Measurements from ENCODE around the gene CIAO1. TPM values are rescaled to one million over a fixed set of nuclear protein-coding genes. Genes with fewer than 3 reads are reported as not detected.

Gene CIAO1
- total and polyA plus RNA-seq, 2 of the 13 experiments (the other 11 are each of a cell fraction or from before 2014, with no cell fraction given): 99.3 to 120 TPM

GRCh38 chr2:96260387-96261260 lies 5.4 kb upstream of the CIAO1 start (continued):
- TF ChIP-seq MBNL3 (CRISPR knock-in tag; conservative IDR thresholded peaks at IDR 0.05) (no peak), ZBTB43 (CRISPR knock-in tag; conservative IDR thresholded peaks at IDR 0.05) (no peak; the same call in 1 of the 2 replicates), ZNF253 (CRISPR knock-in tag; IDR thresholded peaks at IDR 0.05; ENCODE audit: borderline replicate concordance) (no peak), GPBP1L1 (CRISPR knock-in tag; IDR thresholded peaks at IDR 0.05) (no peak), MEIS2 (CRISPR knock-in tag; IDR thresholded peaks at IDR 0.05) (no peak), CERS6 (CRISPR knock-in tag; IDR thresholded peaks at IDR 0.05) (no peak), SMARCC2 (IDR thresholded peaks at IDR 0.05) (no peak), ZNF33A (CRISPR knock-in tag; IDR thresholded peaks at IDR 0.05; ENCODE audit: borderline replicate concordance) (no peak; the same call in none of the 2 replicates), ZNF24 (IDR thresholded peaks at IDR 0.05) (no peak), SNRNP70 (IDR thresholded peaks at IDR 0.05; ENCODE audit: low read depth, low read length) (no peak), IRF2 (CRISPR knock-in tag; IDR thresholded peaks at IDR 0.05) (peak; percentile 84), NR2C2 (CRISPR knock-in tag; IDR thresholded peaks at IDR 0.05; ENCODE audit: borderline replicate concordance) (peak; percentile 79), MTERF4 (CRISPR knock-in tag; IDR thresholded peaks at IDR 0.05) (no peak), ELK4 (CRISPR knock-in tag; IDR thresholded peaks at IDR 0.05; ENCODE audit: borderline replicate concordance) (no peak), ISX (CRISPR knock-in tag; conservative IDR thresholded peaks at IDR 0.05) (no peak), KLF12 (CRISPR knock-in tag; IDR thresholded peaks at IDR 0.05; ENCODE audit: borderline replicate concordance) (no peak), RFX1 (IDR thresholded peaks at IDR 0.05) (no peak), ZNF609 (CRISPR knock-in tag; IDR thresholded peaks at IDR 0.05; ENCODE audit: borderline replicate concordance) (peak; percentile 78; the same call in 1 of the 2 replicates)

Data from HepG2 (cell line).